Measurements from ENCODE around the gene LYZL4.

GRCh38 chr3:42394579-42395288 is 15.7 kb downstream of the LYZL4 start:
- TF ChIP-seq RNF2 (conservative IDR thresholded peaks at IDR 0.05; ENCODE audit: low read depth), result no peak
- no peak for TF ChIP-seq ZNF574 (CRISPR knock-in tag; IDR thresholded peaks at IDR 0.05)
- no peak for TF ChIP-seq RERE (CRISPR knock-in tag; IDR thresholded peaks at IDR 0.05; ENCODE audit: low read depth)
- no peak for TF ChIP-seq ZNF589 (CRISPR knock-in tag; conservative IDR thresholded peaks at IDR 0.05)
- TF ChIP-seq ATF2 (CRISPR knock-in tag; IDR thresholded peaks at IDR 0.05), result no peak
- no peak for TF ChIP-seq CTCF (CRISPR knock-in tag; IDR thresholded peaks at IDR 0.05)
- TF ChIP-seq POLR2AphosphoS5 (IDR thresholded peaks at IDR 0.05; ENCODE audit: low read depth, low read length), result no peak
- no peak for TF ChIP-seq RAD21 (CRISPR knock-in tag; IDR thresholded peaks at IDR 0.05)
- no peak for TF ChIP-seq RFX3 (CRISPR knock-in tag; IDR thresholded peaks at IDR 0.05)

Data from HepG2 (cell line).